GM19025 (cell line): ENCODE data around the gene PRAMEF7.
"Not testable (repeated sequence)": the region's sequence is repeated elsewhere in the genome, so short reads cannot be mapped to it uniquely, and the experiment has no call there.

Experiments used
- ATAC-seq: cut with Tn5 transposase; IDR thresholded peaks from one replicate; pipeline ENCODE4 v1.9.1; 2021; ENCODE audit warnings: mild to moderate bottlenecking, low read depth, moderate library complexity; ENCODE audit not compliant: unreplicated experiment

PRAMEF7 gene

DNA sequence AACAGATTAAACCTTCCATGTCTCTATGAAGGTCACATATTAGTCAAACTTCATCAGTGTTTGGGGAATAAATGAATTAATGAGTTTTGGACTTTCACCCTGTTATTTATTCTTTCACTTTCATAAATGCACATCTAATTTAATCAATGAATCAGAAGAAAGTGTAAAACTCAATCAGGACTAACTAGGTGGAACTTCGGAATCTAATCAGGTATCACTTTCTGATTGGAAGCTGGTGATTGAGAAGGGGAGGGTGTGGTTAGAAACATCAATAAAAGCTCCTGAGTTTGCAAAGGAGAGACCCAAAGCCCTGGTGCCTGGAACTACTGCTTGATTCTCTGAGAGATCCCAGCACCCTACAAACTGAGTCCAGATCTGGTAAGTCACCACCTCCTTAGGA lies at the start of gene PRAMEF7:
Gene PRAMEF7, plus strand, starts transcription at position 301 of the 400 bp plus-strand sequence. CDS start 1,083 bp downstream, outside the sequence.
- not testable (repeated sequence) for ATAC-seq

DNA sequence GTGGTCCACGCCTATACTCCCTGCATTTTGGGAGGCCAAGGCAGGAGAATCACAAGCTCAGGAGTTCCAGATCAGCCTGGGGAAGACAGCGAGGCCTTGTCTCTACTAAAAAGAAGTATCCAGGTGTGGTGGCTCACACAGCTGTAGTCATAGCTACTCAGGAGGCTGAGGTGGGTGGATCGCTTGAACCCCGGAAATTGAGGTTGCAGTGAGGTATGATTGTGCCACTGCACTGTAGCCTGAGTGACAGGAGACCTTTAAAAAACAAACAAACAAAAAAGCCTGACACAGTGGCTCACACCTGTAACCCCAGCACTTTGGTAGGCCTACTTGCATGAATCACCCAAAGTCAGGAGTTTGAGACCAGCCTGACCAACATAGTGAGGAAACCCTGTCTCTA lies 38.0 kb upstream of the PRAMEF7 start:
- ATAC-seq: not testable (repeated sequence)

DNA sequence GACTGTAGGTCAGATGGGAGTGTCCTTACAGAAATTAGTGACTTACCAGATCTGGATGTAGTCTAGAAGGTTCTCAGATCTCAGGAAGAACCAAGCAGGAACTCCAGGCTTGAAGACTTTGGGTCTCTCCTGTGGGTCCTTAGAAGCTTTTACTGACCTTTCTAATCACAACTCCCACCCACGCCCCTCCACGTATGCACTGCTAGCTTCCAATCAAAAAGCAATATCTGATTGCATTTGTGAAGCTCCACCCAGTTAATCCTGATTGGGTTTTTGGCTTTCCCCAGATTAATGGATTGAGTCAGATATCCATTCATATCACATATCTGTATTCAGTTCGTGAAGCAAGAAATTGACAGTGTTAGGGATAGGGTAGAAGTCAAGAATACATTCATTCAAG lies 30.3 kb upstream of the PRAMEF7 start, which contains the start of gene PRAMEF4:
Gene PRAMEF4, minus strand, starts transcription at position 101 of the 400 bp plus-strand sequence. CDS start 2,807 bp downstream, outside the sequence.
- not testable (repeated sequence) for ATAC-seq

DNA sequence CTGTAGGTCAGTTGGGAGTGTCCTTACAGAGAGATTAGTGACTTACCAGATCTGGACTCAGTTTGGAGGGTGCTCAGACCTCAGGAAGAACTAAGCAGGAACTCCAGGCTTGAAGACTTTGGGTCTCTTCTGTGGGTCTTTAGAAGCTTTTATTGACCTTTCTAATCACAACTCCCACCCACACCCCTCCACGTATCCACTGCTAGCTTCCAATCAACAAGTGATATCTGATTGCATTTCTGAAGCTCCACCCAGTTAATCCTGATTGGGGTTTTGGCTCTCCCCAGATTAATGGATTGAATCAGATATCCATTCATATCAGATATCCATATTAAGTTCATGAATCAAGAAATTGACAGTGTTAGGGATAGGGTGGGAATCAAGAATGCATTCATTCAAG lies 18.2 kb upstream of the PRAMEF7 start, which contains the start of gene PRAMEF10:
Gene PRAMEF10, minus strand, starts transcription at position 101 of the 400 bp plus-strand sequence. CDS start 2,423 bp downstream, outside the sequence.
- ATAC-seq: not testable (repeated sequence)

DNA sequence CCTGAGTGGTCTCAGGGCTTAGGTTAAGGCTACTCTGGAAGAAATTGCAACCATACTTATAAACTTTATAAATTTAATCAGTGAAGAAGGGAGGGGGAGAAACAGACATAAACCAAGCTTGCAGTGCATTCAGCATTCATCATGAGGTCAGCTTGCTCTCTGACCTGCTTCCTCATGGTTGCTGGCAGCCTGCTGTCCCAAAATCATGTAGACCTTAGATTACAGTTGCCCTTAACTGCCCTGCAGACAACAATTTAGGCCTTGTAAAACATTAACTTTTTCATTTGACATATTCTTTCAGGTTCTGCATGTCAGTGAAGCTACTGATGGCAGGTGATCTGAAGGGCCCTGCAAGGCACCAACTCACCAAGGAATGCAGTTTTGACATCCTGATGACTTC lies 17.2 kb upstream of the PRAMEF7 start:
- not testable (repeated sequence) for ATAC-seq

DNA sequence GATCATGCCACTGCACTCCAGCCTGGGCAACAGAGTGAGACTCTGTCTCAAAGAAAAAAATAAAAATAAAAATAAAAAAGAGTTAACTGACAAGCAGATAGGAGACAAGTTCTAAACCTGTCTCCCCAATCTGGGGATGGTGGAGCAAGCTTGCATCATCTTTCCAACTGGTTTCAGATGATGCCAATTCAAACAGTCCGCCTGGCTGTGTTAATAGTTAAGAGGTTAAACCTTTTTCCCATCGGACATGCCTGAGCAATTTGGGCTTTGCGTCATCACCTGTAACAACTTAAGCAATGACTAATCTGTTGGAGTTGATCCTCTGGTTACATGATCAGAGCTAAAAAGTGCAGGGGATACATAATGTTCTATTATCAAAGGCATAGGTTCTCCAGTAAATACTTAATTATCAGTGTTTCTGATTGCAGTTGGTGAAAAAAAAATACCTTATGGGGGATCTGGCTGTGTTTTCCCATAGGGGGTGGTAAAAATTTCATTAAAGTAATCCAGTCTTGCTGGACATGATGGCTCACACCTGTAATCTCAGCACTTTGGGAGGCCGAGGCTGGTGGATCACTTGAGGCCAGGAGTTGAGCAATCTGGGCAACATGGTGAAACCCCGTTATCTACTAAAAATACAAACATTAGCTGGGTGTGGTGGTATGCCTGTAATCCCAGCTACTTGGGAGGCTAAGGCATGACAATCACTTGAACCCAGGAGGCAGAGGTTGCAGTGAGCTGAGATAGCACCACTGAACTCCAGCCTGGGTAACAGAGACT lies 12.4 kb upstream of the PRAMEF7 start:
- ATAC-seq: not testable (repeated sequence)

DNA sequence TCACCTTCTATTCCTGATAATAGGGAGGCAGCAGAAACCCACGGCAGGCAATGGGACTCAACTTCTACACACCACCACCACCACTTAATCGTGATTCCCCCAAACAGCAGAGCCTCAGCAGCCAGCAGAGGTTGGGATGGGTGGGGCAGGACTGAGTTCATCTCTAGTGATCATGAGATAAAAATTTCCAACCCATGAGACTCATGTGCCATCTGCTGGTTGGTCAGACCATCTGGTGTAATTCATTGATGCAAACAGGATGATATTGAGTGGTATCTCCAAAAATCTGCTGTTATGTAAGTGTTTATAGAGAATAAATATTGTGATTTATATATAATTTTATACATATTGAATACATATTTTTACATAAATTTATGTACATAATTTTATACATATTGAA lies 5.3 kb downstream of the PRAMEF7 start:
- not testable (repeated sequence) for ATAC-seq

DNA sequence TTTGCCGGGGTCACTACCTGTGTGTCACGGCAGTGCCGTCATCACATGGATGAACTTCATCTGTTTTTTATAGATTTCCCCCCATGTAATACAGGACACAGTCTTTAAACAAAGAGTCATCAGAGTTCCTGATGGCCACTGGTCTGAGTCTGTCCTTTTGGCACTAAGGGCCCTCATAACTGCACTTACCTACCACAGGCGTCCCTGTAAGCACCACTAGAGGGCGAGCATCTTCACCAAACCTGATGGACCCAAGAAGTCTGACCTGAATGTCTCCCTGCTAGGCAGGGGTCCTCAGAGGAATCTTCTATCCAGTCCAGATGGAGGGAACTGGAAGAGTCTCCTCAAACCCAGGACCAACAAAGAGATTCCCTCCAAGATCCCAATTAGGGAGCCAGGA lies 8.0 kb downstream of the PRAMEF7 start:
- ATAC-seq: not testable (repeated sequence)

DNA sequence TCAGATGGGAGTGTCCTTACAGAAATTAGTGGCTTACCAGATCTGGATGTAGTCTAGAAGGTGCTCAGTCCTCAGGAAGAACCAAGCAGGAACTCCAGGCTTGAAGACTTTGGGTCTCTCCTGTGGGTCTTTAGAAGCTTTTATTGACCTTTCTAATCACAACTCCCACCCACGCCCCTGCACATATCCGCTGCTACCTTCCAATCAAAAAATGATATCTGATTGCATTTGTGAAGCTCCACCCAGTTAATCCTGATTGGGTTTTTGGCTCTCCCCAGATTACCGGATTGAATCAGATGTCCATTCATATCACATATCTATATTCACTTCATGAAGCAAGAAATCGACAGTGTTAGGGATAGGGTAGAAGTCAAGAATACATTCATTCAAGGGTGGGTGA lies 31.1 kb downstream of the PRAMEF7 start, which contains the start of gene PRAMEF6:
Gene PRAMEF6, minus strand, starts transcription at position 101 of the 400 bp plus-strand sequence. CDS start 5,062 bp downstream, outside the sequence.
- ATAC-seq: not testable (repeated sequence)
